Measurements from ENCODE around the gene DRG2.

DRG2 gene

GRCh38 chr17:18076936-18077335 is 10.8 kb upstream of the DRG2 start (continued):
- no peak for TF ChIP-seq ZNF48 (tag by site-specific recombination; IDR thresholded peaks at IDR 0.05)

DNA sequence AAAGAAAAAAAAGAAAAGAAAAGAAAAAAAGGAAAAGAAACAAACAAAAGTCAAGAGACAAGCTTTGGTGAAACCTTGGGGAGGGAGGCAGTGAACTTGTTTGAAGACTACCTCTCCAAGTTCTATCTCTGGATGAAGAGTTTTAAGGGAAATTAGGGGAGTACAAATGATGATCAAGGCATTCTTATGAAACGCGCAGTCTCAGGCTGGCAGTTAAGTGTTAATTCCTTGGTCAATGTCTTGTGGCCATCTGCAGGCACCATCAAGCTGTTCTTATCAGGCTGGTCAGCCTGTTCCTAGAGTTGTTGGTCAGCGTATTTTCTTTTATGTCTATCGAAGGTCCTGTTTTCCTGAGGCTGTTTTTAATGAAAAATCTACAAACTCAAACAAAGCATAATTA is 8.2 kb upstream of the DRG2 start:
- Histone ChIP-seq H3K4me1 (ENCODE audit: control insufficient read depth, insufficient read depth, low read length) (no peaks in the 10 kb centered on the region), H3K9me3 (ENCODE audit: control insufficient read depth, insufficient read depth, low read depth, low read length) (no peaks in the 10 kb centered on the region), H3K27ac (ENCODE audit: extremely low read depth, low read depth, low read length) (no peak overlapping the region), H3K36me3 (ENCODE audit: control insufficient read depth in 2 of 2, insufficient read depth in 1 of 2, low read length in 2 of 2) (no peaks in the 10 kb centered on the region), H3K4me3 (ENCODE audit: low read depth, low read length) (no peak overlapping the region)
- ChIA-PET CTCF (interaction anchor here (1.2 kb wide), 1 partner anchor 10 kb away, joined by 3 read pairs; no protein-coding TSS in a partner anchor), POLR2A (no interaction called here)
- TF ChIP-seq ZNF561 (tag by site-specific recombination; IDR thresholded peaks at IDR 0.05; ENCODE audit: borderline replicate concordance) (no peak), ZNF146 (tag by site-specific recombination; IDR thresholded peaks at IDR 0.05) (no peak)

- H3K4me3 ChIP-seq (ENCODE audit: low read depth, low read length), result no peak overlapping the region
- POLR2A ChIA-PET, result interaction anchor here (0.7 kb wide), 1 partner anchor 13 kb away, joined by 6 read pairs; no protein-coding TSS in a partner anchor
- TF ChIP-seq ZNF362 (tag by site-specific recombination; IDR thresholded peaks at IDR 0.05), result no peak
- no peak for TF ChIP-seq IKZF3 (tag by site-specific recombination; IDR thresholded peaks at IDR 0.05)
- TF ChIP-seq ZNF292 (tag by site-specific recombination; IDR thresholded peaks at IDR 0.05; ENCODE audit: borderline replicate concordance, low read depth), result no peak
- H3K36me3 ChIP-seq (ENCODE audit: control insufficient read depth in 2 of 2, insufficient read depth in 1 of 2, low read length in 2 of 2), result no peaks in the 10 kb centered on the region
- H3K27ac ChIP-seq (ENCODE audit: extremely low read depth, low read depth, low read length), result no peak overlapping the region
- CTCF ChIA-PET, result no interaction called here
- H3K4me1 ChIP-seq (ENCODE audit: control insufficient read depth, insufficient read depth, low read length), result peaks cover 3% of the 10 kb centered on the region; the same call in 1 of the 2 replicates
- H3K9me3 ChIP-seq (ENCODE audit: control insufficient read depth, insufficient read depth, low read depth, low read length), result no peaks in the 10 kb centered on the region
Measured at GRCh38 chr17:18084256-18084655, 3.5 kb upstream of the DRG2 start.

DNA sequence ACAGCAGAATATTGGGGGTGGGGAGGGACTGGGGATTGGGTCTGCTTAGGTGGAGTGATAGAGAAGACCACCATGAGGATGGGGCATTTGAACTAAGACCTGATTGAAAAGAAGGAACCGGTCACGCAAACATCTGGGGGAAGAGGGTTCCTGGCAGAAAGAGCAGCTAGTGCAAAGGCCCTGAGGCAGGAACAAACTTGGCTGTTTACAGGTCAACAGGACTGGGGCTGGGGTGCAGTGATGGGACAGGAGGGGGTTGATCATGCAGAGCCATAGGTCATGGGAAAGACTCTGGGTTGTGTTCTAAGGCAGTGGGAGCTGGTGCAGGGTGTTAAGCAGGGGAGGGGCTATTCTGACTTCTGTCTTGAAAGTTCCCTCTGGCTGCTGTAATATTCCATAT is 1.9 kb downstream of the DRG2 start:
- CTCF ChIA-PET, result no interaction called here
- POLR2A ChIA-PET, result interaction anchor here (0.9 kb wide), 1 partner anchor 13 kb away, joined by 4 read pairs; no protein-coding TSS in a partner anchor
- no peak overlapping the region for H3K27ac ChIP-seq (ENCODE audit: extremely low read depth, low read depth, low read length)

More for the DNA sequence above, 1.9 kb downstream of the DRG2 start:
- TF ChIP-seq ZNF239 (tag by site-specific recombination; IDR thresholded peaks at IDR 0.05) (no peak), TSHZ1 (tag by site-specific recombination; IDR thresholded peaks at IDR 0.05; ENCODE audit: borderline replicate concordance) (no peak), ZNF623 (tag by site-specific recombination; IDR thresholded peaks at IDR 0.05) (peak; percentile 100), TCF7L2 (IDR thresholded peaks at IDR 0.05; ENCODE audit: borderline replicate concordance, low read depth, low read length) (no peak), ZNF280D (tag by site-specific recombination; IDR thresholded peaks at IDR 0.05) (0 out of 2 replicates have a peak, but pooled peaks have one; percentile 47), ZNF76 (tag by site-specific recombination; IDR thresholded peaks at IDR 0.05; ENCODE audit: borderline replicate concordance, low read depth) (peak; percentile 30; the same call in 1 of the 2 replicates), KLF10 (tag by site-specific recombination; IDR thresholded peaks at IDR 0.05) (no peak)
- TF ChIP-seq, protein P1, sequence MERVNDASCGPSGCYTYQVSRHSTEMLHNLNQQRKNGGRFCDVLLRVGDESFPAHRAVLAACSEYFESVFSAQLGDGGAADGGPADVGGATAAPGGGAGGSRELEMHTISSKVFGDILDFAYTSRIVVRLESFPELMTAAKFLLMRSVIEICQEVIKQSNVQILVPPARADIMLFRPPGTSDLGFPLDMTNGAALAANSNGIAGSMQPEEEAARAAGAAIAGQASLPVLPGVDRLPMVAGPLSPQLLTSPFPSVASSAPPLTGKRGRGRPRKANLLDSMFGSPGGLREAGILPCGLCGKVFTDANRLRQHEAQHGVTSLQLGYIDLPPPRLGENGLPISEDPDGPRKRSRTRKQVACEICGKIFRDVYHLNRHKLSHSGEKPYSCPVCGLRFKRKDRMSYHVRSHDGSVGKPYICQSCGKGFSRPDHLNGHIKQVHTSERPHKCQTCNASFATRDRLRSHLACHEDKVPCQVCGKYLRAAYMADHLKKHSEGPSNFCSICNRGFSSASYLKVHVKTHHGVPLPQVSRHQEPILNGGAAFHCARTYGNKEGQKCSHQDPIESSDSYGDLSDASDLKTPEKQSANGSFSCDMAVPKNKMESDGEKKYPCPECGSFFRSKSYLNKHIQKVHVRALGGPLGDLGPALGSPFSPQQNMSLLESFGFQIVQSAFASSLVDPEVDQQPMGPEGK (tag by site-specific recombination; IDR thresholded peaks at IDR 0.05), result no peak
- no peaks in the 10 kb centered on the region for H3K9me3 ChIP-seq (ENCODE audit: control insufficient read depth, insufficient read depth, low read depth, low read length)
- H3K4me3 ChIP-seq (ENCODE audit: low read depth, low read length), result no peak overlapping the region
- peaks cover 20 to 34% of the 10 kb centered on the region in 2 experiments for H3K36me3 ChIP-seq (ENCODE audit: control insufficient read depth in 2 of 2, insufficient read depth in 1 of 2, low read length in 2 of 2)
- peaks cover 3% of the 10 kb centered on the region; the same call in 1 of the 2 replicates for H3K4me1 ChIP-seq (ENCODE audit: control insufficient read depth, insufficient read depth, low read length)

Data from HEK293 (cell line).